Embryonic facial prominence (tissue), 1 donor: ENCODE data around the gene KLHDC7B.

Experiments used
- DNase-seq: peaks from one replicate; pipeline ENCODE4 v3.0.0-alpha.2; 2016; ENCODE audit errors: extremely low spot score

Gene KLHDC7B

DNA sequence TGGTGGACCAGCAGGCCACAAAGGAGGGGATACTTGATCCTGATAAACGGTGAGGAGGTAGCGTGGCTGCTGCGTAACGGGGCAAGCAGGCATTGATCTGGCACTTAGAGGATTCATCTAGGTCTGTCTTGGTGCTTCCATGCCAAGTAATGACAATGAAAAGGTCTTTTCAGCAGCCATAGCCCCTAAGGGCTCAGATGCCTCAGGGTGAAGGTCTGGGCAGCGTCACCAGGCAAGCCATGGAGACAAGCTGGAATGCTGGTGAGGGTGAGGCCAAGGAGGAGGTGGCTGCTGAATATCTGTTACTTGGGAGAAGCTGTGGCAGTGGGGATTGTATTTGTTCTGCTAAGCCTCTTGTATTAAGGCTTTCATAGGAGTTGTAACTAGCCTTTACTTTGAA, 41.7 kb downstream of the KLHDC7B start:
- no peak for DNase-seq

DNA sequence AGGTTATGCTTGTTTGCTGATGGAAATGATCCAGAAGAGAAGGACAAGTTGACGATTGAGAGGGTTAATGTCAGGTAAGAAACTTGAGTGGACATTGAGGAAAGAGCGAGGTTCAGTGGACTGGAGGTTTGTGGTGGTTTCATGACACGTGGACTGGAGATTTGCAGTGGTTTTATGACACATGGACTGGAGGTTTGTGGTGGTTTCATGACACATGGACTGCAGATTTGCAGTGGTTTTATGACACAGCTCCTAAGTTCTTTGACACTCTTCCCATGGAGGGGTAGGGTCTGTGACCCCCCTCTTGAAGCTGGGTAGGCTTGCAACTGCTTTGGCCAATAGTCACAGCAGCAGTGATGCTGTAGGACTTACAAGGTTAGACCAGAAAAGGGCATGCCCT, 49.5 kb downstream of the KLHDC7B start:
- no peak for DNase-seq

DNA sequence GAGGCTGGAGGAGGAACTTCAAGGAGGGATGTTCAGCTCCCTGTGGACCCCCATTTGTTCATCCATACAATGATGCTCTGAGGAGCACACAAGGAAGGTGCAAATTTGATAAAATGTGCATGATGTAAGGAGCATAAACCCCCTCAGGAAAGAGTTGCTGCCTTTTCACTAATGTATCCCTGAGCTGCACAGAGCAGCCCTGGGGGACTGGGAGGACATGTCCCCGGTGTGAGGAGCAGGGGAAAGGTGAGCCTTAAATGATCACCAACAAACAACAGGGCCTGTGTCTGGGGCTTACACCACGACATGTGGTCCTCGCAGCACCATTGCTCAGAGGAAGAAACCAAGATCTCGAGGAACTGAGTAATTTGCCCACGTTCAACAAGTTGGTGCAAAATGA, 51.4 kb downstream of the KLHDC7B start:
- DNase-seq, result no peak

DNA sequence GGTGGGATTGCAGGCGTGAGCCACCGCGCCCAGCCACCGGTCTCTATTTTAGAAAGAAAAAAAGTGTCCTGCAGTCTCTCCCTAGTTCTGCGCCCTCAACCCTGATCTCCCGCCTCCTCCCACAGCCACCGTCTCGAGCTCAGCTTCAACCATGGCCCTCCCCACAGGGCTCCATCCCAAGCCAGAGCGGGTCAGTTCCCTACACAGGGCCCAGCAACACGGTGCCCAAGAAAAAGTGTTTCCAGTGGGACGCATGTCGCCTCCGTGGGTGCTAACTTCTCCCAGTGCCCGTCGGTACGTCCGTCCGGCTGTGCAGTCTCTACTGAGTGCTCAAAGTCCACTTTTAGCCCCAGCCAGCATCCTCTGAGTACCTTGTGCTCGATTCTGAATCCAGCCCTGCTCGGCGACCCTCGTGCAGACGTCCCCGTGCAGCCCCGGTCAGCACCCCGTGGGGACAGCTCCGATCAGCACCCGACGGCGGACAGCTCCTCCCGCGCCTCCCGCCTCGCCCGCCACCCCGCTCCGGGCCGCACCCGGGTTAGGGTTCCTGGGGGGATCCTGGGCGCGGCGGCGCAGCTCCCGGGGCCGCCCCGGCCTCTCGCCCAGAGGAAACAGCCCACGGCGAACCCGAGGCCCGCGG, 54.2 kb downstream of the KLHDC7B start:
- no peak for DNase-seq

DNA sequence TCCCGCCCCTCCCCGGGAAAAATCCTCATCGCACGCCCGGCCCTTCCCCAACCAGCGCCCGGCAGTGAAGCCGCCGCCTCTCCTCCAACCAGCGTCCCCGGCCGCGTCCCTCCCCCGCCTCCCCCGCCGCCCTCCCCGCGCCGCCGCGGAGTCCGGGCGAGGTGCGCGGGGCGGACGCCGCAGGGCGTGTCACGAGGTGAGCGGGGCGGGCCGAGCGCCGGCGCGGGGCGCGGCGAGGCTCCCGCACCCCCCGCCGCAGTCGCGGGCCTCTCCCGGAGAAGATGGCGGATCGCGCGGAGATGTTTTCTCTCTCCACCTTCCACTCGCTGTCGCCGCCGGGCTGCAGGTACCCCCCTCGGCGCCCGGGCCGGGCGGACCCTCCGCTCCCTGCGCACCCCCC, 54.8 kb downstream of the KLHDC7B start, which contains the start of gene MAPK8IP2:
MAPK8IP2 (plus strand) TSS at position 256 of the 400 bp plus-strand sequence; CDS start at position 282, 26 bp downstream.
- no peak for DNase-seq
